ENCODE data around the gene DNAI1.
"Not testable (repeated sequence)": the region's sequence is repeated elsewhere in the genome, so short reads cannot be mapped to it uniquely, and the experiment has no call there.

The DNAI1 gene

DNA sequence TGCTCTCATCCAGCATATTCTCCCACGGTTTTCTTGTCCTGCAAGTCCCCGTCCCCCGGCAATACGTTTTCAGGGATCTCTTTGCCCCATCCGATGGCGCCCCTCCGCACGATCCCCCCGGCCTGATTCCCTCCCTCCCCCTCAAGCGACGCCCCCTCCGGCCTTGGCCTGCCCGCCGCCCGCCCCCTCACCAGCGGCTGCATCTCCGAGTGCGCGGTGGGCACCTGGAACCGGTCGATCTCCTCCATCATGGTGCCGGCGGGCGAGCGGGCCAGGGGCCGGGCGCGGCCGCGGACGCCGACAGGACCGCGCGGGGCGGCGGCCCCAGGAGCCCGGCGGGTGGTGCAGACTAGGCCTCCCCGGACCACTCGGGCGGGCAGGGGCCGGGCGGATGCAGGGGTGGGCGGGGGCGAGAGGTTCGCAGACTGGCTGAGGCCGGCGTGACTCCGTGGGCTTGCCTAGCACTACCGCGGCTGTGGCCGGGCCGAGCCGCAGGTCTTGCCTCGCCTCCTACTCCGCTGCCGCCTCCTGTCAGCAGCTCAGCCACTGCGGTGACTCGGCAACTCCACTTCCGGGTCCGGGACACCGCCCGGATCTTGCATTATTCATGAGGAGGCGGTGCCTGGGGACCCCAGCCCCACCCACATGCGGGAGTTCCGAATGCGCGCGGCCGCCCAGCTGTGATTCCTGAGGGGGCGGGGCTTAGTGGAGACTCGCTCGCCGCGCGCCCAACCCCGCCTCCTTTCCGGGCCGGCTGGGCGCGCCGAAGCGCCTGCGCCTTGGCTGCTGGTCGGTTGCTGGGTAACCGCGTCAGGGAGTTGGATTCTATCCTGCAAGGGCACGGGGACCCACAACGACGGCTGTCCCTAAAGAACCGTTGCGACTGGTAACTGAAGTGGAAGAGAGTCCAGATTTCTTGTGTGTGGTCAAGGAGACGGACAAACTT is at the start of gene DNAI1, which contains the start of gene FAM219A:
Gene DNAI1, plus strand, starts transcription at position 793 of the 946 bp plus-strand sequence. CDS start 201 bp downstream, outside the sequence.
Gene FAM219A, minus strand, starts transcription at position 558 of the 946 bp plus-strand sequence. Its CDS starts 307 bp downstream, at position 251.
- peak; percentile 58 for DNase-seq

DNA sequence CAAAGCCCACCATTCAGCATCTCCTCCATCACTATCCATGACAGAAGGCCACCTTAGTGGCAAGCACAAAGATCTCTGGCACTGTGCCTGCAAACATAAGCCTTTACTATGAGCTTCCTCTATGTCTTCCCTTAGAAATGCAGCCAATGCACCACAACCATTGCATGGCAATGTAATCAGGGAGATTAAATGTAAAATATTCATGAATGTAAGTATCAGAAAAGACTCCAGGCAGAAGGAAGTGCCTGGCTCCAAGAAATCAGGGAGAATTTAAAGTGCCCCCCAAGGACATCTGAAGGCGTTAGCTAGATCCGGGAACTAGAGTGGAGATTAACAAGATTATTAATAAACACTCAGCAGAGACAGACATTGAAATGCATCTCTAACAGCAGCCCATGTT is 49.5 kb upstream of the DNAI1 start:
- DNase-seq, result no peak

GRCh38 chr9:34412336-34412735 is 46.3 kb upstream of the DNAI1 start:
- DNase-seq, result no peak

- no peak for DNase-seq
Observed at GRCh38 chr9:34413231-34413852, 45.3 kb upstream of the DNAI1 start.

GRCh38 chr9:34417734-34418133 is 40.9 kb upstream of the DNAI1 start:
- DNase-seq, result no peak

GRCh38 chr9:34419716-34420504 is 38.7 kb upstream of the DNAI1 start:
- DNase-seq, result no peak

DNA sequence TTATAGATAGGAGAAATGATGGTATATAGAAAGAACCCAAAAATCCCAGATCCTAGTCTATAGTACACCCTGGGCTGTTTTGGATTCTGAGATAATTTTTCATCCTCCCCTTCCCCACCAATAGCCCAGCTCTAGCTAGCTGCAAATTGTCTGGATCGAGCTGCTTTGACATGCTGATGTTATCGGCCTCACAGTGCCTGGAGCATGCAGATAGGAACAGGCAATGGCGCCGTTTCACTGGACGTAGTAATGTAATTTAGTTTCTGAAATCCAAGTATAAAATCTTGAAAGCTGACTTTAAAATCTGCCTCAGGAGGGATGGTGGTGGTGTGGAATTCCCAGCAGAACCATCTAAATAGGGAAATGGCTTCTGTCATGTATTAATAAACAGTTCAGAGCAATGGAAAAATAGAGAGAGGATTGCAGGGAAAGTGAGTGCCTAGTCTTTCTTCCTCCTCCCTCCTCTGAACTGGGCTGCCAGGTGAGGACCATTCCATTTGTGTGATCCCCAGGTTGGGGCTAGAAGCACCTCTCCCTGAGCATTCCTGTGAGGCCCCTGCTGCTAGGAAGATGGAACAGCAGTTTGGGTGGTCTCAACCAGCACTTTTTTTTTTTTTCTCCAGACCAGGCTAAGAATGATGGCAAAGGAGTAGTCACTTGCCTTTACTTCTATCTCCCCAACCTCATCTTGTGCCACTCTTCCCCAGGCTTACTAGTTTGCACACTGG is 32.1 kb upstream of the DNAI1 start:
- DNase-seq, result no peak

GRCh38 chr9:34428325-34428958 is 30.2 kb upstream of the DNAI1 start:
- DNase-seq, result no peak

DNA sequence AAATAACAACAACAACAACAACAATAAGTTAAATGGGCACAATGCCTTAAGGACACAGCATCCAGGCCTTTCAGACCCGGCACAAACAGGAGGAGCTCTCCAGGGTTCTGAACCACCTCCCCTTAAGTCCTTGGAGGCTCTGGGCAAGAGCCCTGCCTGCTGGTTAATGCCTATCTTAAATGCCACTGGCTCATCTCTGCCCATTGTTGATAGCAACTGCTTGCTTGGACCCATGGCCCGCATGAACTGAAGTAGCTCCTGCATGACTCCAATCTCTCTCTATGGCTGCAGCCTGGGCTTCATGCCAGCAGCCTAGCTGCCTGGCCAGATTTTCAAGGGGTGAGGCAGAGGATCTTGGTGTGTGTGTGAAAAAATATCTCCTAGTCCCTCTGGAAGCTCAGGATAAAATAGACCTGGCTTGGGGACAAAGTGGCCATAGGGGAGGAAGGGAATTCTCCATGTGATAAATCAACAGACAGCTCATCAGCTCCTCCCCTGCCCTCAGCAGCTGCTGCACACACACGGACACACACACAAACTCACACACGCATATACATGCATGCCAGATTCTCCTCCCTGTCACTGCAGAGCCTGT is 27.7 kb upstream of the DNAI1 start:
- DNase-seq, result no peak

DNA sequence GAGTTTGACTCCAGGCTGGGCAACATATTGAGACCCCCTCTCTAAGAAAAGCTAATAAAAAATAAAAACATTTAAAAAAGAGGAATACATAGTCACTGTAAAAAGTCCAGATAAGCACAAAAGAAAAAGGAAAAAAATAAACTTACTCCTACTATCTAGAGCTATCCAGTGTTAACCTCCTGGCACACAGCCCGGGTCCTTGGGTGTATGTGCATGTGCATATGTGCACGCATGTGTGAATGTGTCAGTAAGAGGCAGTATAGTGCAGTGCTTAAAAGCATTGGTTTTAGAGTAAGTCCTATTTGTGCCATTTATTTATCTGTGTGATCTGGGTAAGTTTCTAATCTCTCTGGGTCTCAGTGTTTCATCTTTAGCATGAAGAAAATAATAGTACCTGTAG is 26.9 kb upstream of the DNAI1 start:
- DNase-seq, result no peak

- DNase-seq, result no peak
Observed at GRCh38 chr9:34437006-34437925, 21.3 kb upstream of the DNAI1 start.

DNA sequence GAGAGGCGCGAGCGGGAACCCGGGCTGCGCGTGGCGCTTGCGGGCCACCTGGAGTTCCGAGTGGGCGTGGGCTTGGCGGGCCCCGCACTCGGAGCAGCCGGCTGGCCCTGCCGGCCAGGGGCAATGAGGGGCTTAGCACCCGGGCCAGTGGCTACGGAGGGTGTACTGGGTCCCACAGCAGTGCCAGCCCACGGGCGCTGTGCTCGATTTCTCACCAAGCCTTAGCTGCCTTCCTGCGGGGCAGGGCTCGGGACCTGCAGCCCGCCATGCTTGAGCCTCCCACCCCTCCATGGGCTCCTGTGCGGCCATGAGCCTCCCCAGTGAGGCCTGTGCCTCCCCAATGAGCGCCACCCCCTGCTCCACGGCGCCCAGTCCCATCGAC is 20.7 kb upstream of the DNAI1 start:
- DNase-seq, result not testable (repeated sequence)

GRCh38 chr9:34438465-34438864 is 20.1 kb upstream of the DNAI1 start:
- DNase-seq, result not testable (repeated sequence)

GRCh38 chr9:34440017-34440416 is 18.6 kb upstream of the DNAI1 start:
- no peak for DNase-seq

DNA sequence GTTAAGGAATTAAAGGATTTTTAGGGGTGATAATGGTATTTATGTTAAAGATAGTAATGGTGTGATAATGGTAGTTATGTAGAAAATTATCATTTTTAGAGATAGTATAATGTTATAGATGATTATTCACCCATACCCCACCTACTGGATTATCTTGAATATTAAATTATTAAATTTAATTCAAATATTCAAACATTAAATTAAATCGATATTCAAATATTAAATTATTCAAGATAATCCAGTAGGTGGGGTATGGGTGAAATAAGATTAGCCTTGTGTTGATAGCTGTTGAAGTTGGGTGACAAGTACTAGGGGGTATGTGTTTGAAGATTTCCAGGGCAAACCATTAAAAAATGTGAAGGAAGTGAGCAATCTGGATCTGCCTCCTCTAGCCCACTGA is 15.8 kb upstream of the DNAI1 start:
- DNase-seq, result no peak

GRCh38 chr9:34443533-34443932 is 15.1 kb upstream of the DNAI1 start:
- no peak for DNase-seq

GRCh38 chr9:34443976-34444375 is 14.6 kb upstream of the DNAI1 start:
- DNase-seq, result no peak

DNA sequence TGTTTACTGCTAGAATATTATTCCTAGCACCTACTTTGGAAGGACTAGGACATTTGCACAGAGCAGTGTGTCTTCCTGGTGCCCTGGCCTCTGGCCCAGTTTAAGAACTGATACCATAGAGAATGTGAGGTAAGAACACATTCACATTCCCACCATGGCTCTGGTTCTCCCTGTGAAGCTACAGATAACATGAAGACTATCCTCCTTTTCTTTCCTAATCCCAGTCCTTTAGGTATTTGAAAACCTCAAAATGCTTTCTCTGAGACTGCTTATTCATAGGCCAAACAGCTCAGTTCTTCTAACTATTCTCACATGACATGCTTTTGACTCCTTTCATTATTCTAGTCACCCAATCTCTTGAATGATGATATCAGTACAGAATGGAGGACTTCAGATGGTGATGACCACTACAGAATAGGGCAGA is 12.1 kb upstream of the DNAI1 start:
- DNase-seq, result no peak

GRCh38 chr9:34446951-34447350 is 11.7 kb upstream of the DNAI1 start:
- DNase-seq, result no peak

GRCh38 chr9:34450644-34451043 is 8.0 kb upstream of the DNAI1 start:
- DNase-seq, result no peak

All from cortex of kidney (tissue), 1 donor.